HG03439 (cell line): Measurements from ENCODE around the gene POMC.
"Not testable (repeated sequence)": the region's sequence is repeated elsewhere in the genome, so short reads cannot be mapped to it uniquely, and the experiment has no call there.

Experiments
- ATAC-seq: cut with Tn5 transposase; IDR thresholded peaks from one replicate; pipeline ENCODE4 v1.9.1; 2021; ENCODE audit warnings: mild to moderate bottlenecking, moderate library complexity; ENCODE audit not compliant: unreplicated experiment

The POMC gene

DNA sequence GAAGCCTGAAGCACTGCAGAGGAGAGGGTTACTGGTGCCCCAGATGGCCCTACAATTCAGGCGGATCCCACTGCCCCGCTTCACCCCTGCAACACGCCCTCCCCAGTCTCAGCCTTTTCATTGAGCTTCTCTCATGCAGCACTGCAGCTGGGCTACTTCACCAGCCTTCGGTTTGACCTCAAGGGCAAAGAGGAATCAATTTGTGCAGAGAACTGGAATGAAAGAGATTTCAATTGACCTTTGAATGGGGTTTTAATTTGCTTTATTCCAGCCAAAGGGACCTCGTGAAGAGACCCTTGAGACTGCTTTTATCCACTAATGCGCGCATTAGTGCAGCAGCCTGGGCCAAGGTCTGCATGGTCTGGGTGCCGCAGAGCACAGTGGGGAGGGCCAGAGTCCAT, 8.8 kb upstream of the POMC start:
- ATAC-seq: no peak

GRCh38 chr2:25176541-25177181, 8.3 kb upstream of the POMC start:
- no peak for ATAC-seq

DNA sequence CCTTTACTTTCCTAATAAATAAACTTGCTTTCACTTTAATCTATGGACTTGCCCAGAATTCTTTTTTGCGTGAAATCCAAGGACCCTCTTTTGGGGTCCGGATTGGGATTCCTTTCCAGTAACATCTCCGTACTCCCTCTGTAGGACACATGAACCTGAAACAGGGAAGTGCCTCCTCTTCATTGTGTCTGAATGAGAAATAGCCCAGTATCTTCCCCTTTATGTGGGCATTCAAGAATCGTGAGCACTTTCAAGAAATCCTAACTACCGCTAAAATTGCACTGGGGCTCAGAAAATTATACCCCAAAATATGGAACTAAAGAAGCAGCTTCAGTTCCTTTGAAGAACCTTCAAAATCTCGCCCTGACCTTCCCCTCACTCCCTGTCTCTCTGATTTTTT, 7.8 kb upstream of the POMC start:
- no peak for ATAC-seq

GRCh38 chr2:25174192-25174861, 5.9 kb upstream of the POMC start:
- no peak for ATAC-seq

DNA sequence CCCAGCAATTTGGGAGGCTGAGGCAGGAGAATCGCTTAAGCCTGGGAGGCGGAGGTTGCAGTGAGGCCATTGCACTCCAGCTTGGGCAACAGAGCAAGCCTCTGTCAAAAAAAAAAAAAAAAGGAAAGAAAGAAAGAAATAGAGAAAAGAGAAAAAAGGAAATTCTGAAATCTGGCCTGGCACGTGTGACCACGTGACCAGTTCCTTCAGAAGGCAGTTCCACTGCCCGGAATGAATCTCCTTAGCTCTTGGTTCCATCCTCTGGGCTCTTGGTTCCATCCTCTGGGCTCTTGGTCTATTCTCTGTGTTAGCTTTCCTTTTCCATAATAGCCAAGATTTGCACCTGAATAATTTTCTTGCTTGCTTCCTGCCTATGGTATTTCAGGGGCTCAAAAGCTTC, 5.3 kb upstream of the POMC start:
- no peak for ATAC-seq

DNA sequence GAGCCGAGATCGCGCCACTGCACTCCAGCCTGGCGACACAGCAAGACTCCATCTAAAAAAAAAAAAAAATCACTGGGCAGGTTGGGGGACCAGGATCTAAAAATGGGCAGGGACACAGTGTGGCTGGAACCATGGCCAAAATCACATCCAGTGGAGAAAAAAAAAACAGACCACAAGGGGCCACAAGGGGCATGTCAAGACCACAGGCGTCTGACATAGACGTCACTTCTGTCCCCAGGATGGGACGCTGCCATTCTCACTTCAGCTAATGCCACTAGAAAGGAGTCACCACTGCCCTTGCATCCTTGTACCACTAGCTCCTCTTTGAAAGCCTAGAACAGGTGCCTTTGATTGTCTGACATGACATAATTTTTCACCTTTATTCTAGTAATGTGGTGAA, 2.5 kb upstream of the POMC start:
- ATAC-seq: no peak

DNA sequence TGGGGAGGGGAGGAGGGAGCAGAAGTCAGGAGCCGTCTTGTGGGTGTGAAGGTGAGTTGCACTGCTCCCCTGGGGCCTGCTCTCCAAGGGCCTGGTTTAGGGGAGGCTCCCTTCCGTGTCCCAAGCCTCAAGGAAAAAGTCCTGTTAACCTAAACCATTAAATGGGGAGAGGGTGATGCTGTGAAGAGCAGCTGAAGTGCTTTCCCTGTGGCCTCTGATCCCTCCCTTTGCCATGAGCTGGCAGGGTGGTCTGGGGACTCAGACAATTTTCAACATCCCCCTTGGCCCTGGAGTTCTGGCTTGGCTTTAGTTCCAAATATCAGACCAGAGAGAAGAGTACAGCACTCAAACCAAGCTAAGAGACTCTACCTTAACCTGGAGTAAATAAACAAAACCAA, 692 bp upstream of the POMC start:
- ATAC-seq: no peak

- peak; percentile 73 for ATAC-seq
Observed at GRCh38 chr2:25165992-25166875, 2.1 kb downstream of the POMC start.

GRCh38 chr2:25164561-25164960, 3.8 kb downstream of the POMC start:
- ATAC-seq: no peak

DNA sequence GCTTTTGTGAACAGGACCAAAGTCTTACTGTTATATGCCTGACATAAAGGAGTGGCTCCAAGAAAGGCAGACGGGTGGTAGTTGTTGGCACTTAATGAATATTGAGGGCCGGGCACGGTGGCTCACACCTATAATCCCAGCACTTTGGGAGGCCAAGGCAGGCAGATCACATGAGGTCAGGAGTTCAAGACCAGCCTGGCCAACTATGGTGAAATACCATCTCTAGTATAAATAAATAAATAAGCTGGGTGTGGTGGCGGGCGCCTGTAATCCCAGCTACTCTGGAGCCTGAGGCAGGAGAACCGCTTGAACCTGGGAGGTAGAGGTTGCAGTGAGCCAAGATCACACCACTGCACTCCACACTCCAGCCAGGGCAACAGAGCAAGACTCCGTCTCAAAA, 6.3 kb downstream of the POMC start:
- not testable (repeated sequence) for ATAC-seq

- ATAC-seq: peak; percentile 48
Observed at GRCh38 chr2:25161055-25161781, 7.2 kb downstream of the POMC start.

GRCh38 chr2:25160376-25160775, 8.0 kb downstream of the POMC start:
- ATAC-seq: no peak

- no peak for ATAC-seq
Observed at GRCh38 chr2:25159949-25160348, 8.4 kb downstream of the POMC start.

DNA sequence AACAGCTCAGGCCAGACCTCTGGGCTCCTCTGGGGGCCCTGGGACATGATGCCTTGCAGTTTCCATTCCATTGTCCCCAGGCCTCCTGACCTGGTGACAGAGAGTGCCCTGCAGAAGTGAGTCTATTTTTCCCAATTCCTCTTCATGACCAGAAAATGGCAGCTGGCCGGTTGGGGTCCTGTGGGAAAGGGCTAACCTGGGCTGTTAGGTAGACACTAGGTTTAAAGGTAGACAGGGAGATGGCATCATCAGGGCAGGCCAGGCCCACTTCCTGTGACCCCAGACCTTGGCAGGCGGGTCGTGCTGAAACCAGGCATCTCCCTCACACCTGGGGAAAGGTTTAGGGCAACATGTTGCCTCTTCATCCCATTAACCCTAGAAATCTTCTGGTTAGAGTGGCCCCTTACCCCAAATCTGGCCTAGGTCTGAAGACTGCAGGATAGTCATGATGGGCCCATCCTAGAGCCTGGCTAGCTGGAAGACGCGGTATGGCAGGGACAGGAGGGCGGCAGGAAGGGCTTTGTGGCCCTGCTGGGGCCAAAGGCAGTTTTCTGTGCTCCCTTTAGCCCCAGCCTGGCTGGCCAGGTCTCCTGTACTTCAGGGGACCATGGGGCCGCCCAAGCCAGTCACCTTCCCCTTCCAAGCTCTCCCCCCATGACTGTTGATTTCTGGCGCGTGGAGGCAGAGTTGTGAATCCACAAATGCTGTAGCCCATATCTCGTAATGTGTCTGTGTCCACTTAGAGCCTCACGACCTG, 10.1 kb downstream of the POMC start:
- no peak for ATAC-seq

- no peak for ATAC-seq
Observed at GRCh38 chr2:25155401-25155800, 13.0 kb downstream of the POMC start.

- no peak for ATAC-seq
Observed at GRCh38 chr2:25151718-25152117, 16.7 kb downstream of the POMC start.

DNA sequence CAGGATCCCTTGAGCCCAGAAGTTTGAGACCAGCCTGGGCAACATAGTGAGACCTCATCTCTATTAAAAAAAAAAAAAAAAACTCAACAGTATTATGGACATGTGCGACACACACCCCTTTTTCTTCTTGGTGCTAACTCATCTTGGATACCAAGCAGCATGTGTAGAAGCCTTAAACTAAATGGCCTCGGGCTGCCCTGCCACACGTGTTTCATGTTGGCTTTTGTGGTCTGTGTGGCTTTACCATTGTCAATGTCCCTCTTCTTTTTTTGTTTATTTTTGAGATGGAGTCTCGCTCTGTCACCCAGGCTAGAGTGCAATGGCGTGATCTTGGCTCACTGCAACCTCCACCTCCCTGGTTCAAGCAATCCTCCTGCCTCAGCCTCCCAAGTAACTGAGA, 17.4 kb downstream of the POMC start:
- ATAC-seq: not testable (repeated sequence)

- ATAC-seq: no peak
Observed at GRCh38 chr2:25149646-25150045, 18.7 kb downstream of the POMC start.

DNA sequence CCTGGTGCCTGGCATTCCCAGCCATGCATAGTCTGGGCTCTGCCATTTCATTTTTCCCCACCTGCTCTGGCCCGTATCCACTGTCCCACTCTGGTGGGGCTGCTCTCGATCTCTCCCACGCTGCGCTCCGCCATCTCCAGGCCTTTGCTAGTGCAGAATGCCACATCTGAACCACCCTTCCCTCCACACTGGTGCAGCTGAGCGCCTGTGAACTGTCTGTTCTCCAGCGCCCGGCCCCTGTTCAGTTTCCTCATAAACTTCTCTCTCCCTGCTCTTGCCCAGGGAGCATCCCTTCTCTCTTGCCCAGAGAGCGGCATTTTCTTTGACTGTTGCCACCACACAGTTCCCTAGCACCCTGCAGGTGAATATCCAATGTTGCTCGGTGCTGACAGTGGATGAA, 21.5 kb downstream of the POMC start:
- ATAC-seq: no peak

DNA sequence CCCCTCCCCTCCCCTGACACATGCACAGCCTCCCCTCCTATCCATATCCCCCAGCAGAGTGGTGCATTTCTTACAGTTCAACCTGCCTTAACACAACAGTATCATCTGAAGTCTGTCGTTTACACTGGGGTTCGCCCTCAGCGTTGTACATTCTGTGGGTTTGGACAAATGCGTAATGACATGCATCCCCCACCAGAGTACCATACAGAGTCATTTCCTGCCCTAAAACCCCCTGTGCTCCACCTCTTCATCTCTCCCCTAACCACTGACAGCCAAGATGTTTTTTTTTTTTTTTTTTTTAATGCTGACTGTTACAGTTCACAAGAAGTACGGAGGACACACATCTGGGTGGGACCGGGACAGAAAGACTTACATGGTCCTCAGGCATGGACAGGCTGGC, 22.6 kb downstream of the POMC start:
- ATAC-seq: no peak

DNA sequence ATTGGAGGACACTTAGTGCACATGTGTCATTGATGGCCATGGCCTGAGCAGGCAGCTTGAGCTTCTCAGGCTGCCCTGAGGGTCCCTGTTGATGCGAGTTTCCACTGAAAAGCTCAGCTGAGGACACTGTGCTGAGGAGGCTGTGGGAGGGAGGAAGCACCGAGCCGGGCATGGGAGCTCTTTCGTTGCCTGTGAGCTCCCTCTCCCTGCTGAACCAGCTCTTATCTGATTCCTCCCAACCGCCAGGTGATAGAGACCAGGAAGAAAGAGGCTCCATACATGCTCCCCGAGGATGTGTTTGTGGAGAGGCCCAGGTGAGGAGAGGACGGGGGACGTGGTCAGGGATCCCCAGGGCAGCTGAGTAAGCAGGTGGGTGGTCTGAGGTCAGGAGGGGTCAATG, 27.3 kb downstream of the POMC start:
- no peak for ATAC-seq
